Mesothelial cell of epicardium (in vitro differentiated cells): ENCODE measurements around the gene HOMER1. TPM values are rescaled to one million over a fixed set of nuclear protein-coding genes. Genes with fewer than 3 reads are reported as not detected.

Experiments
- DNase-seq, 2 experiments: peaks; one replicate each; pipeline ENCODE4 v3.0.0; 2021; ENCODE audit warnings: low spot score in 2 of 2; ENCODE audit not compliant: unreplicated experiment in 2 of 2
- H3K27ac Mint-ChIP-seq: 2 replicates; pipeline ENCODE4 v1.8.0; 2021; ENCODE audit warnings: mixed read lengths
- H3K27me3 Mint-ChIP-seq: 2 replicates; pipeline ENCODE4 v1.8.0; 2021; ENCODE audit warnings: low read depth, mixed read lengths
- H3K36me3 Mint-ChIP-seq: 2 replicates; pipeline ENCODE4 v1.8.0; 2021; ENCODE audit warnings: mixed read lengths
- H3K4me1 Mint-ChIP-seq: 2 replicates; pipeline ENCODE4 v1.8.0; 2021; ENCODE audit warnings: mixed read lengths
- H3K4me3 Mint-ChIP-seq: 2 replicates; pipeline ENCODE4 v1.8.0; 2021; ENCODE audit warnings: mild to moderate bottlenecking, moderate library complexity, mixed read lengths
- H3K9me3 Mint-ChIP-seq: 2 replicates; pipeline ENCODE4 v1.8.0; 2021; ENCODE audit warnings: mixed read lengths
- CTCF ChIP-seq: fragments of 200-600 bp; sonication (generic); IDR thresholded peaks from one replicate; pipeline ENCODE4 v1.5.0; 2021; ENCODE audit warnings: antibody characterized with exemption; ENCODE audit not compliant: unreplicated experiment
- total RNA-seq: library from RNA; stranded (reverse); gene quantifications from 3 replicates; pipeline ENCODE4 v1.2.1, GENCODE V29; 2021

The HOMER1 gene
- total RNA-seq, 1 donor from 2014 or later: 21.6 TPM

- H3K36me3 Mint-ChIP-seq: no peaks in the 10 kb centered on the region
- no peak overlapping the region for H3K4me3 Mint-ChIP-seq
- no peaks in the 10 kb centered on the region for H3K27me3 Mint-ChIP-seq
- TF ChIP-seq CTCF: no peak
- H3K9me3 Mint-ChIP-seq: peaks cover 11% of the 10 kb centered on the region
- no peaks in the 10 kb centered on the region for H3K4me1 Mint-ChIP-seq
- no peak for DNase-seq
- no peak overlapping the region for H3K27ac Mint-ChIP-seq
Observed at GRCh38 chr5:79330071-79330470, 183.9 kb downstream of the HOMER1 start.

GRCh38 chr5:79329453-79329852, 184.5 kb downstream of the HOMER1 start:
- no peaks in the 10 kb centered on the region for H3K4me1 Mint-ChIP-seq
- TF ChIP-seq CTCF: no peak
- no peak for DNase-seq
- H3K9me3 Mint-ChIP-seq: peaks cover 5% of the 10 kb centered on the region
- H3K27ac Mint-ChIP-seq: no peak overlapping the region
- no peak overlapping the region for H3K4me3 Mint-ChIP-seq
- H3K36me3 Mint-ChIP-seq: no peaks in the 10 kb centered on the region
- no peaks in the 10 kb centered on the region for H3K27me3 Mint-ChIP-seq

Other genes with a start within 250 kb of the HOMER1 start
- 93.4 to 96.0 TPM (median 95.7 TPM) in 3 replicates for gene TENT2, start 98.3 kb upstream of the HOMER1 start, total RNA-seq
- 6.5 to 7.6 TPM (median 6.7 TPM) in 3 replicates for gene CMYA5, start 175.7 kb upstream of the HOMER1 start, total RNA-seq